Fibroblast of peridontal ligament (primary cell): ENCODE data around the gene SYVN1.
"Not testable (repeated sequence)": the region's sequence is repeated elsewhere in the genome, so short reads cannot be mapped to it uniquely, and the experiment has no call there.

Experiments used
- DNase-seq: peaks from one replicate; pipeline ENCODE4 v3.0.0-alpha.2; 2010; ENCODE audit errors: extremely low read depth

SYVN1 gene

GRCh38 chr11:65134240-65134951, at the start of gene SYVN1:
Gene SYVN1, minus strand, starts transcription at chr11:65134519. Its CDS starts 918 bp downstream, at chr11:65133601.
- peak; percentile 84 for DNase-seq

GRCh38 chr11:65183201-65183891, 49.0 kb upstream of the SYVN1 start:
- DNase-seq, result no peak

GRCh38 chr11:65182258-65183170, 48.2 kb upstream of the SYVN1 start:
- DNase-seq, result peak; percentile 7

GRCh38 chr11:65181569-65182257, 47.4 kb upstream of the SYVN1 start, which contains the start of gene CAPN1:
Gene CAPN1, plus strand, starts transcription at chr11:65181928. Its CDS starts 774 bp downstream, at chr11:65182702.
- peak; percentile 65 for DNase-seq

GRCh38 chr11:65180877-65181568, 46.7 kb upstream of the SYVN1 start:
- DNase-seq, result peak; percentile 39

GRCh38 chr11:65174571-65175010, 40.3 kb upstream of the SYVN1 start:
- not testable (repeated sequence) for DNase-seq

GRCh38 chr11:65172600-65172999, 38.3 kb upstream of the SYVN1 start:
- no peak for DNase-seq

- no peak for DNase-seq
Measured at GRCh38 chr11:65170058-65170534, 35.8 kb upstream of the SYVN1 start, which contains the start of gene SPDYC. Gene SPDYC, plus strand, starts transcription at chr11:65170233. Its CDS starts 1,125 bp downstream, at chr11:65171358.

- DNase-seq, result no peak
Measured at GRCh38 chr11:65169164-65169641, 34.9 kb upstream of the SYVN1 start.

GRCh38 chr11:65167656-65168055, 33.3 kb upstream of the SYVN1 start:
- DNase-seq, result no peak

- DNase-seq, result no peak
Measured at GRCh38 chr11:65166893-65167292, 32.6 kb upstream of the SYVN1 start.

- peak; percentile 54 for DNase-seq
Measured at GRCh38 chr11:65165410-65166317, 31.3 kb upstream of the SYVN1 start.

GRCh38 chr11:65163684-65164083, 29.4 kb upstream of the SYVN1 start:
- DNase-seq, result no peak

- DNase-seq, result no peak
Measured at GRCh38 chr11:65160643-65161042, 26.3 kb upstream of the SYVN1 start.

- DNase-seq, result no peak
Measured at GRCh38 chr11:65159012-65159411, 24.7 kb upstream of the SYVN1 start.

GRCh38 chr11:65157336-65157735, 23.0 kb upstream of the SYVN1 start:
- no peak for DNase-seq

GRCh38 chr11:65156926-65157325, 22.6 kb upstream of the SYVN1 start:
- no peak for DNase-seq

- DNase-seq, result no peak
Measured at GRCh38 chr11:65156256-65156655, 21.9 kb upstream of the SYVN1 start.

GRCh38 chr11:65152122-65152521, 17.8 kb upstream of the SYVN1 start:
- DNase-seq, result peak; percentile 16
